ENCODE data around the gene TM4SF1.

The TM4SF1 gene

GRCh38 chr3:149377408-149378364 lies at the start of gene TM4SF1:
Gene TM4SF1, minus strand, starts transcription at chr3:149377649. Its CDS starts 102 bp downstream, at chr3:149377547.
- no peak for DNase-seq (ENCODE audit: low read depth in 2 of 2)

GRCh38 chr3:149426325-149426724 lies 48.9 kb upstream of the TM4SF1 start:
- DNase-seq (ENCODE audit: low read depth in 2 of 2), result no peak

- no peak for DNase-seq (ENCODE audit: low read depth in 2 of 2)
These were observed 47.5 kb upstream of the TM4SF1 start for GRCh38 chr3:149424918-149425317.

- no peak for DNase-seq (ENCODE audit: low read depth in 2 of 2)
These were observed 44.3 kb upstream of the TM4SF1 start for GRCh38 chr3:149421764-149422163.

GRCh38 chr3:149419816-149420215 lies 42.4 kb upstream of the TM4SF1 start:
- DNase-seq (ENCODE audit: low read depth in 2 of 2), result no peak

- DNase-seq (ENCODE audit: low read depth in 2 of 2), result no peak
These were observed 40.3 kb upstream of the TM4SF1 start for GRCh38 chr3:149417727-149418126.

- DNase-seq (ENCODE audit: low read depth in 2 of 2), result no peak
These were observed 39.7 kb upstream of the TM4SF1 start for GRCh38 chr3:149417174-149417573.

GRCh38 chr3:149415484-149415883 lies 38.0 kb upstream of the TM4SF1 start:
- no peak for DNase-seq (ENCODE audit: low read depth in 2 of 2)

GRCh38 chr3:149414557-149415231 lies 37.2 kb upstream of the TM4SF1 start:
- DNase-seq (ENCODE audit: low read depth in 2 of 2), result no peak

GRCh38 chr3:149411583-149411982 lies 34.1 kb upstream of the TM4SF1 start:
- no peak for DNase-seq (ENCODE audit: low read depth in 2 of 2)

- no peak for DNase-seq (ENCODE audit: low read depth in 2 of 2)
These were observed 31.9 kb upstream of the TM4SF1 start for GRCh38 chr3:149409351-149409750.

- DNase-seq (ENCODE audit: low read depth in 2 of 2), result no peak
These were observed 30.4 kb upstream of the TM4SF1 start for GRCh38 chr3:149407898-149408297.

GRCh38 chr3:149406244-149406752 lies 28.8 kb upstream of the TM4SF1 start:
- no peak for DNase-seq (ENCODE audit: low read depth in 2 of 2)

GRCh38 chr3:149403443-149403842 lies 26.0 kb upstream of the TM4SF1 start:
- DNase-seq (ENCODE audit: low read depth in 2 of 2), result no peak

- no peak for DNase-seq (ENCODE audit: low read depth in 2 of 2)
These were observed 25.0 kb upstream of the TM4SF1 start for GRCh38 chr3:149402481-149402880.

- DNase-seq (ENCODE audit: low read depth in 2 of 2), result no peak
These were observed 24.5 kb upstream of the TM4SF1 start for GRCh38 chr3:149401926-149402310.

GRCh38 chr3:149401212-149401925 lies 23.9 kb upstream of the TM4SF1 start:
- no peak for DNase-seq (ENCODE audit: low read depth in 2 of 2)

GRCh38 chr3:149400645-149401044 lies 23.2 kb upstream of the TM4SF1 start:
- no peak for DNase-seq (ENCODE audit: low read depth in 2 of 2)

- no peak for DNase-seq (ENCODE audit: low read depth in 2 of 2)
These were observed 20.8 kb upstream of the TM4SF1 start for GRCh38 chr3:149398296-149398695.

GRCh38 chr3:149397528-149397927 lies 20.1 kb upstream of the TM4SF1 start:
- no peak for DNase-seq (ENCODE audit: low read depth in 2 of 2)

- no peak for DNase-seq (ENCODE audit: low read depth in 2 of 2)
These were observed 19.0 kb upstream of the TM4SF1 start for GRCh38 chr3:149396476-149396875.
